HepG2 (cell line): Measurements from ENCODE around the gene SASS6. TPM values are rescaled to one million over a fixed set of nuclear protein-coding genes. Genes with fewer than 3 reads are reported as not detected.

Source experiments
- ASH2L ChIP-seq: fragments of 300-600, 200-600 bp; sonication (generic); IDR thresholded peaks from 2 replicates; pipeline ENCODE4 v1.7.0; 2017; ENCODE audit warnings: low read depth, mild to moderate bottlenecking, moderate library complexity, mixed read lengths, low read length; ENCODE audit not compliant: insufficient read length
- ERF ChIP-seq: IDR thresholded peaks from 2 replicates; pipeline ENCODE4 v1.6.1; 2018; ENCODE audit warnings: missing biosample characterization, missing genetic modification reagents
- FOSL1 ChIP-seq: sonication (generic); formaldehyde crosslinking; IDR thresholded peaks from 2 replicates; pipeline ENCODE4 v1.9.0; 2021; ENCODE audit warnings: missing genetic modification reagents, borderline replicate concordance
- HES4 ChIP-seq: sonication (generic); formaldehyde crosslinking; IDR thresholded peaks from 2 replicates; pipeline ENCODE4 v1.9.0; 2021; ENCODE audit warnings: mild to moderate bottlenecking, missing genetic modification reagents, borderline replicate concordance
- HMG20B ChIP-seq: conservative IDR thresholded peaks from 2 replicates; pipeline ENCODE4 v1.6.1; 2016; ENCODE audit warnings: missing genetic modification reagents, missing compliant biosample characterization
- KDM2A ChIP-seq: sonication (generic); formaldehyde crosslinking; IDR thresholded peaks from 2 replicates; pipeline ENCODE4 v1.4.0; 2020; ENCODE audit warnings: low read depth, missing genetic modification reagents, borderline replicate concordance
- KLF12 ChIP-seq: sonication (generic); formaldehyde crosslinking; IDR thresholded peaks from 2 replicates; pipeline ENCODE4 v1.4.0; 2020; ENCODE audit warnings: missing genetic modification reagents, borderline replicate concordance
- MYNN ChIP-seq: sonication (generic); formaldehyde crosslinking; IDR thresholded peaks from 2 replicates; pipeline ENCODE4 v1.4.0; 2020; ENCODE audit warnings: mild to moderate bottlenecking, low read depth, missing genetic modification reagents
- NFATC3 ChIP-seq: sonication (generic); formaldehyde crosslinking; IDR thresholded peaks from 2 replicates; pipeline ENCODE4 v1.5.1; 2020; ENCODE audit warnings: mild to moderate bottlenecking, missing genetic modification reagents
- NR2C2 ChIP-seq: sonication (generic); formaldehyde crosslinking; IDR thresholded peaks from 2 replicates; pipeline ENCODE4 v1.4.0; 2020; ENCODE audit warnings: missing genetic modification reagents, mild to moderate bottlenecking, moderate library complexity, borderline replicate concordance
- POGZ ChIP-seq: sonication (generic); formaldehyde crosslinking; IDR thresholded peaks from 2 replicates; pipeline ENCODE4 v1.4.0; 2020; ENCODE audit warnings: mild to moderate bottlenecking, missing genetic modification reagents
- SPEN ChIP-seq: sonication (generic); formaldehyde crosslinking; IDR thresholded peaks from 2 replicates; pipeline ENCODE4 v1.5.1; 2020; ENCODE audit warnings: low read depth, mild to moderate bottlenecking, missing genetic modification reagents
- TBP ChIP-seq: sonication (generic); formaldehyde crosslinking; IDR thresholded peaks from 2 replicates; pipeline ENCODE4 v1.5.0; 2020; ENCODE audit warnings: missing genetic modification reagents
- TGIF2 ChIP-seq: IDR thresholded peaks from 2 replicates; pipeline ENCODE4 v1.6.1; 2016; ENCODE audit warnings: control low read depth, missing compliant biosample characterization
- YY1 ChIP-seq: IDR thresholded peaks from 2 replicates; pipeline ENCODE4 v1.6.1; 2011; ENCODE audit warnings: low read length, low read depth, moderate library complexity, mild to moderate bottlenecking; ENCODE audit not compliant: insufficient read depth, insufficient replicate concordance
- ZFP37 ChIP-seq: sonication (generic); formaldehyde crosslinking; IDR thresholded peaks from 2 replicates; pipeline ENCODE4 v1.4.0; 2020; ENCODE audit warnings: missing genetic modification reagents, borderline replicate concordance
- ZMYM4 ChIP-seq: sonication (generic); formaldehyde crosslinking; IDR thresholded peaks from 2 replicates; pipeline ENCODE4 v1.8.1; 2023; ENCODE audit warnings: mild to moderate bottlenecking, missing genetic modification reagents
- ZNF225 ChIP-seq: sonication (generic); formaldehyde crosslinking; IDR thresholded peaks from 2 replicates; pipeline ENCODE4 v1.4.0; 2020; ENCODE audit warnings: mild to moderate bottlenecking, missing genetic modification reagents
- ZNF3 ChIP-seq: IDR thresholded peaks from 2 replicates; pipeline ENCODE4 v1.7.0; 2017; ENCODE audit warnings: inconsistent platforms
- ZNF331 ChIP-seq: sonication (generic); formaldehyde crosslinking; IDR thresholded peaks from 2 replicates; pipeline ENCODE4 v1.4.0; 2020; ENCODE audit warnings: missing genetic modification reagents
- ZNF546 ChIP-seq: sonication (generic); formaldehyde crosslinking; conservative IDR thresholded peaks from 2 replicates; pipeline ENCODE4 v1.8.1; 2023; ENCODE audit warnings: mild to moderate bottlenecking, missing genetic modification reagents
- ZNF841 ChIP-seq: sonication (generic); formaldehyde crosslinking; IDR thresholded peaks from 2 replicates; pipeline ENCODE4 v1.8.1; 2023; ENCODE audit warnings: missing genetic modification reagents, borderline replicate concordance
- polyA plus RNA-seq, 8 experiments: library from polyadenylated mRNA; depleted of rRNA in 3 of 8; stranded (reverse) in 7 of 8; unstranded in 1 of 8; fragments of >200 nt; fragmentation: Illumina TruSeq in 4 of 8; extraction: Trizol in 4 of 8; gene quantifications; 2 replicates each; pipeline versions ENCODE4 v1.2.1 to v1.2.3, GENCODE V29; 2011 to 2016; ENCODE audit warnings: low read depth in 4 of 8, missing spikeins in 1 of 8, mixed read lengths in 1 of 8; ENCODE audit not compliant: insufficient read depth in 1 of 8
- total RNA-seq, 5 experiments: library from RNA; depleted of rRNA; stranded (reverse); fragments of >200 nt; fragmentation: Illumina TruSeq; extraction: Trizol; gene quantifications; 2 replicates each; pipeline ENCODE4 v1.2.3, GENCODE V29; 2016; ENCODE audit warnings: low read depth in 1 of 5
- TF ChIP-seq, protein P1 (sequence below): sonication (generic); formaldehyde crosslinking; conservative IDR thresholded peaks from 2 replicates; pipeline ENCODE4 v1.4.0; 2020; ENCODE audit warnings: missing genetic modification reagents
- TF ChIP-seq, protein P2 (sequence below): sonication (generic); formaldehyde crosslinking; IDR thresholded peaks from 2 replicates; pipeline ENCODE4 v1.8.0; 2023; ENCODE audit warnings: mild to moderate bottlenecking, missing genetic modification reagents
- TF ChIP-seq, protein P3 (sequence below): IDR thresholded peaks from 2 replicates; pipeline ENCODE4 v1.6.1; 2016; ENCODE audit warnings: mild to moderate bottlenecking, missing biosample characterization, missing genetic modification reagents
- TF ChIP-seq, protein P4 (sequence below): sonication (generic); formaldehyde crosslinking; IDR thresholded peaks from 2 replicates; pipeline ENCODE4 v1.8.1; 2023; ENCODE audit warnings: missing genetic modification reagents, inconsistent platforms, borderline replicate concordance
- TF ChIP-seq, protein P5 (sequence below): sonication (generic); formaldehyde crosslinking; IDR thresholded peaks from 2 replicates; pipeline ENCODE4 v1.4.0; 2020; ENCODE audit warnings: missing genetic modification reagents, mild to moderate bottlenecking, borderline replicate concordance

The SASS6 gene
- total and polyA plus RNA-seq, 2 of the 13 experiments (the other 11 are each of a cell fraction or from before 2014, with no cell fraction given) = 2.3 to 10.7 TPM

DNA sequence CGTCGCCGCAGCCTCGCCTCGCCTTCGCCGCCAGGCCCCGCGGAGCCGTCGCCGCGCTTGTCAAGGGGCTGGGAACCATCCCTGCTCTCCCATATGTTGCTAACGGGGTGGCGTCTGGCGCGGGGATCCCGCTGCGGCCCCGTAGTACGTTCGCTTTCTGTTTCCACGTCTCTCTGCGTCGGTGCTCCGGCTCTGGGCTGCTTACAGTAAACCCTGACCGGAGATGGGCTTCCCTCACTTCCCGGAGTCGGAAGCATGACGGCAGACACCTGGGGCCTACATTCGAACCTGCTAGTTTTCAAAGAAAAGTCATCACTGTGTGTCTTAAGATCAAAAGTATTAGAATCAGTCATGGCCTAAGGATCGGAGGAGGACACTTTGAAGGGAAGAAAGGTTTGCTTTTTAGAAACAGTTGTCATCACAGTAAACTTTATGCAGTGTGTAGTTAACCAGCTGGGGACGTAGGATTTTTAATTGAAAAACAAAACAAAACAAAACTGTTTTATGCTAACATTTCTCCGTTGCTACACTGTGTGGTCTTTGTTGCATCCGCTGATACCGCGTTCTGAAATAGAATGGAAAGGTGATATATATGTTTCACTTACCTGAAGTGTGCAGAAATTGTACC lies 94.0 kb downstream of the SASS6 start (continued):
- TF ChIP-seq, protein P1, sequence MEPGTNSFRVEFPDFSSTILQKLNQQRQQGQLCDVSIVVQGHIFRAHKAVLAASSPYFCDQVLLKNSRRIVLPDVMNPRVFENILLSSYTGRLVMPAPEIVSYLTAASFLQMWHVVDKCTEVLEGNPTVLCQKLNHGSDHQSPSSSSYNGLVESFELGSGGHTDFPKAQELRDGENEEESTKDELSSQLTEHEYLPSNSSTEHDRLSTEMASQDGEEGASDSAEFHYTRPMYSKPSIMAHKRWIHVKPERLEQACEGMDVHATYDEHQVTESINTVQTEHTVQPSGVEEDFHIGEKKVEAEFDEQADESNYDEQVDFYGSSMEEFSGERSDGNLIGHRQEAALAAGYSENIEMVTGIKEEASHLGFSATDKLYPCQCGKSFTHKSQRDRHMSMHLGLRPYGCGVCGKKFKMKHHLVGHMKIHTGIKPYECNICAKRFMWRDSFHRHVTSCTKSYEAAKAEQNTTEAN = no peak
- TF ChIP-seq ZNF331 (CRISPR knock-in tag) (no peak), SPEN (no peak; the same call in 1 of the 2 replicates), ZFP37 (no peak), FOSL1 (CRISPR knock-in tag) (no peak), ZNF225 (CRISPR knock-in tag) (no peak), HMG20B (CRISPR knock-in tag) (no peak), ZMYM4 (CRISPR knock-in tag) (no peak), ZNF546 (CRISPR knock-in tag) (no peak), KLF12 (peak; percentile 34; the same call in 1 of the 2 replicates), YY1 (no peak), ASH2L (peak; percentile 80), ERF (no peak), HES4 (peak; percentile 85), KDM2A (no peak), ZNF3 (CRISPR knock-in tag) (0 out of 2 replicates have a peak, but pooled peaks have one; percentile 10), NFATC3 (no peak), TGIF2 (CRISPR knock-in tag) (no peak; the same call in 1 of the 2 replicates), NR2C2 (CRISPR knock-in tag) (no peak), ZNF841 (CRISPR knock-in tag) (no peak), TBP (CRISPR knock-in tag) (no peak), POGZ (no peak), MYNN (CRISPR knock-in tag) (no peak)
- TF ChIP-seq, protein P2, sequence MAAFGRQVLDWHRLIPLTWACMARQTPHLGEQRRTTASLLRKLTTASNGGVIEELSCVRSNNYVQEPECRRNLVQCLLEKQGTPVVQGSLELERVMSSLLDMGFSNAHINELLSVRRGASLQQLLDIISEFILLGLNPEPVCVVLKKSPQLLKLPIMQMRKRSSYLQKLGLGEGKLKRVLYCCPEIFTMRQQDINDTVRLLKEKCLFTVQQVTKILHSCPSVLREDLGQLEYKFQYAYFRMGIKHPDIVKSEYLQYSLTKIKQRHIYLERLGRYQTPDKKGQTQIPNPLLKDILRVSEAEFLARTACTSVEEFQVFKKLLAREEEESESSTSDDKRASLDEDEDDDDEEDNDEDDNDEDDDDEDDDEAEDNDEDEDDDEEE = 0 out of 2 replicates have a peak, but pooled peaks have one; percentile 40
- TF ChIP-seq, protein P3, sequence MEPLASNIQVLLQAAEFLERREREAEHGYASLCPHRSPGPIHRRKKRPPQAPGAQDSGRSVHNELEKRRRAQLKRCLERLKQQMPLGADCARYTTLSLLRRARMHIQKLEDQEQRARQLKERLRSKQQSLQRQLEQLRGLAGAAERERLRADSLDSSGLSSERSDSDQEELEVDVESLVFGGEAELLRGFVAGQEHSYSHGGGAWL (CRISPR knock-in tag) = no peak
- TF ChIP-seq, protein P4, sequence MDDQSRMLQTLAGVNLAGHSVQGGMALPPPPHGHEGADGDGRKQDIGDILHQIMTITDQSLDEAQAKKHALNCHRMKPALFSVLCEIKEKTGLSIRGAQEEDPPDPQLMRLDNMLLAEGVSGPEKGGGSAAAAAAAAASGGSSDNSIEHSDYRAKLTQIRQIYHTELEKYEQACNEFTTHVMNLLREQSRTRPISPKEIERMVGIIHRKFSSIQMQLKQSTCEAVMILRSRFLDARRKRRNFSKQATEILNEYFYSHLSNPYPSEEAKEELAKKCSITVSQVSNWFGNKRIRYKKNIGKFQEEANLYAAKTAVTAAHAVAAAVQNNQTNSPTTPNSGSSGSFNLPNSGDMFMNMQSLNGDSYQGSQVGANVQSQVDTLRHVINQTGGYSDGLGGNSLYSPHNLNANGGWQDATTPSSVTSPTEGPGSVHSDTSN (CRISPR knock-in tag) = no peak
- TF ChIP-seq, protein P5, sequence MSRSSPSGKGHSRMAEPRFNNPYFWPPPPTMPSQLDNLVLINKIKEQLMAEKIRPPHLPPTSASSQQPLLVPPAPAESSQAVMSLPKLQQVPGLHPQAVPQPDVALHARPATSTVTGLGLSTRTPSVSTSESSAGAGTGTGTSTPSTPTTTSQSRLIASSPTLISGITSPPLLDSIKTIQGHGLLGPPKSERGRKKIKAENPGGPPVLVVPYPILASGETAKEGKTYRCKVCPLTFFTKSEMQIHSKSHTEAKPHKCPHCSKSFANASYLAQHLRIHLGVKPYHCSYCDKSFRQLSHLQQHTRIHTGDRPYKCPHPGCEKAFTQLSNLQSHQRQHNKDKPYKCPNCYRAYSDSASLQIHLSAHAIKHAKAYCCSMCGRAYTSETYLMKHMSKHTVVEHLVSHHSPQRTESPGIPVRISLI (CRISPR knock-in tag) = no peak
